ENCODE measurements around the gene SLC22A15.

Gene SLC22A15

DNA sequence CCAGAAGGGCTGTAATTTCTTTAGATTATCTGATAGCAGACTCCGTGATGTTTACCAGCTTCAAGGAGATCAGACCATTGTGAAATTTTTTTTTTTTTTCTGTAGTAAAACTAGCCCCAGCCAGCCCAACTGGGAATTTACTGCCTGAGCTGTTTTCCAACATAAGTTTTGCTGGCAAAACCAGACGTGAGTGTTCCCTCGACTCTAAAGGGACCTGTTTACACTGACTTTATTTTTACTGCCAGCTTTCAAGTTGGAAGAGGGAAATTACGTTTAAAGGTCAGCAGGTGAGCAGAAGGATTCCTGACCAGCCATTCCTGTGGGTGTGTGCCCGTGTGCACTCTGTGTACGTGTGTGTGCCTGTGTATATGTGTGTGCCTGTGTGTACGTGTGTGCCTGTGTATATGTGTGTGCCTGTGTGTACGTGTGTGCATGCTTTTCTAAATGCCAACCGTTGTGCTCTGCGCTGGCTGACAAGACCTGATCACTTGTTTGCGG, 135.3 kb downstream of the SLC22A15 start:
- no peak for DNase-seq (ENCODE audit: low read depth in 1 of 2, low spot score in 1 of 2)
- Histone ChIP-seq H3K27ac (replicated peaks) (no peak overlapping the region), H3K4me3 (replicated peaks; ENCODE audit: insufficient read depth, low read length) (no peak overlapping the region), H3K27me3 (ENCODE audit: insufficient read depth, poor library complexity, severe bottlenecking) (no peaks in the 10 kb centered on the region)
- TF ChIP-seq, protein P1, sequence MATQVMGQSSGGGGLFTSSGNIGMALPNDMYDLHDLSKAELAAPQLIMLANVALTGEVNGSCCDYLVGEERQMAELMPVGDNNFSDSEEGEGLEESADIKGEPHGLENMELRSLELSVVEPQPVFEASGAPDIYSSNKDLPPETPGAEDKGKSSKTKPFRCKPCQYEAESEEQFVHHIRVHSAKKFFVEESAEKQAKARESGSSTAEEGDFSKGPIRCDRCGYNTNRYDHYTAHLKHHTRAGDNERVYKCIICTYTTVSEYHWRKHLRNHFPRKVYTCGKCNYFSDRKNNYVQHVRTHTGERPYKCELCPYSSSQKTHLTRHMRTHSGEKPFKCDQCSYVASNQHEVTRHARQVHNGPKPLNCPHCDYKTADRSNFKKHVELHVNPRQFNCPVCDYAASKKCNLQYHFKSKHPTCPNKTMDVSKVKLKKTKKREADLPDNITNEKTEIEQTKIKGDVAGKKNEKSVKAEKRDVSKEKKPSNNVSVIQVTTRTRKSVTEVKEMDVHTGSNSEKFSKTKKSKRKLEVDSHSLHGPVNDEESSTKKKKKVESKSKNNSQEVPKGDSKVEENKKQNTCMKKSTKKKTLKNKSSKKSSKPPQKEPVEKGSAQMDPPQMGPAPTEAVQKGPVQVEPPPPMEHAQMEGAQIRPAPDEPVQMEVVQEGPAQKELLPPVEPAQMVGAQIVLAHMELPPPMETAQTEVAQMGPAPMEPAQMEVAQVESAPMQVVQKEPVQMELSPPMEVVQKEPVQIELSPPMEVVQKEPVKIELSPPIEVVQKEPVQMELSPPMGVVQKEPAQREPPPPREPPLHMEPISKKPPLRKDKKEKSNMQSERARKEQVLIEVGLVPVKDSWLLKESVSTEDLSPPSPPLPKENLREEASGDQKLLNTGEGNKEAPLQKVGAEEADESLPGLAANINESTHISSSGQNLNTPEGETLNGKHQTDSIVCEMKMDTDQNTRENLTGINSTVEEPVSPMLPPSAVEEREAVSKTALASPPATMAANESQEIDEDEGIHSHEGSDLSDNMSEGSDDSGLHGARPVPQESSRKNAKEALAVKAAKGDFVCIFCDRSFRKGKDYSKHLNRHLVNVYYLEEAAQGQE (IDR thresholded peaks at IDR 0.05; ENCODE audit: insufficient replicate concordance, low read depth): no peak
- no peak for TF ChIP-seq CTCF (IDR thresholded peaks at IDR 0.05; ENCODE audit: insufficient read depth, low read length)
- TF ChIP-seq GABPA (IDR thresholded peaks at IDR 0.05; ENCODE audit: low read depth): no peak
- TF ChIP-seq POLR2AphosphoS5 (IDR thresholded peaks at IDR 0.05; ENCODE audit: low read depth): no peak
- TF ChIP-seq SPI1 (IDR thresholded peaks at IDR 0.05; ENCODE audit: borderline replicate concordance, low read depth): no peak

GRCh38 chr1:116112388-116113140, 136.3 kb downstream of the SLC22A15 start:
- DNase-seq (ENCODE audit: low read depth in 1 of 2, low spot score in 1 of 2): no peak
- no peak overlapping the region for H3K4me3 ChIP-seq (replicated peaks; ENCODE audit: insufficient read depth, low read length)
- no peak overlapping the region for H3K27ac ChIP-seq (replicated peaks)
- TF ChIP-seq SPI1 (IDR thresholded peaks at IDR 0.05; ENCODE audit: borderline replicate concordance, low read depth) (no peak), POLR2AphosphoS5 (IDR thresholded peaks at IDR 0.05; ENCODE audit: low read depth) (no peak), CTCF (IDR thresholded peaks at IDR 0.05; ENCODE audit: insufficient read depth, low read length) (no peak), GABPA (IDR thresholded peaks at IDR 0.05; ENCODE audit: low read depth) (no peak)
- TF ChIP-seq, protein P1 (IDR thresholded peaks at IDR 0.05; ENCODE audit: insufficient replicate concordance, low read depth): no peak
- H3K27me3 ChIP-seq (ENCODE audit: insufficient read depth, poor library complexity, severe bottlenecking): no peaks in the 10 kb centered on the region

GRCh38 chr1:116113615-116114014, 137.3 kb downstream of the SLC22A15 start:
- TF ChIP-seq POLR2AphosphoS5 (IDR thresholded peaks at IDR 0.05; ENCODE audit: low read depth) (no peak), GABPA (IDR thresholded peaks at IDR 0.05; ENCODE audit: low read depth) (no peak), CTCF (IDR thresholded peaks at IDR 0.05; ENCODE audit: insufficient read depth, low read length) (no peak), SPI1 (IDR thresholded peaks at IDR 0.05; ENCODE audit: borderline replicate concordance, low read depth) (no peak)
- TF ChIP-seq, protein P1 (IDR thresholded peaks at IDR 0.05; ENCODE audit: insufficient replicate concordance, low read depth): no peak
- no peak overlapping the region for H3K4me3 ChIP-seq (replicated peaks; ENCODE audit: insufficient read depth, low read length)
- no peak overlapping the region for H3K27ac ChIP-seq (replicated peaks)
- H3K27me3 ChIP-seq (ENCODE audit: insufficient read depth, poor library complexity, severe bottlenecking): no peaks in the 10 kb centered on the region
- DNase-seq (ENCODE audit: low read depth in 1 of 2, low spot score in 1 of 2): no peak

Measured in HL-60 (cell line).